IPS-15b (cell line): ENCODE results near the gene ZNF418.
"Not testable (repeated sequence)": the region's sequence is repeated elsewhere in the genome, so short reads cannot be mapped to it uniquely, and the experiment has no call there.

Experiments
- H3K27me3 ChIP-seq: one replicate; pipeline ENCODE4 v1.6.1; 2013; ENCODE audit warnings: low read length; ENCODE audit not compliant: control insufficient read depth, insufficient read depth
- H3K36me3 ChIP-seq: one replicate; pipeline ENCODE4 v1.6.1; 2013; ENCODE audit warnings: low read length; ENCODE audit not compliant: control insufficient read depth, insufficient read depth
- H3K4me1 ChIP-seq: one replicate; pipeline ENCODE4 v1.6.1; 2013; ENCODE audit warnings: mild to moderate bottlenecking, low read length; ENCODE audit not compliant: control insufficient read depth, insufficient read depth
- H3K4me3 ChIP-seq: one replicate; pipeline ENCODE4 v1.5.1; 2013; ENCODE audit warnings: low read depth, low read length
- H3K9ac ChIP-seq: one replicate; pipeline ENCODE4 v1.6.1; 2013; ENCODE audit warnings: low read depth, mild to moderate bottlenecking, low read length
- H3K9me3 ChIP-seq: one replicate; pipeline ENCODE4 v1.6.1; 2013; ENCODE audit warnings: mild to moderate bottlenecking, low read length; ENCODE audit not compliant: control insufficient read depth, insufficient read depth

ZNF418 gene

GRCh38 chr19:57888107-57888559 lies 47.1 kb downstream of the ZNF418 start:
- peak overlapping the region; percentile 81 for H3K4me3 ChIP-seq
- peaks cover 18% of the 10 kb centered on the region for H3K36me3 ChIP-seq
- H3K4me1 ChIP-seq = peaks cover 10% of the 10 kb centered on the region
- H3K9ac ChIP-seq = peak overlapping the region; percentile 99
- H3K27me3 ChIP-seq = no peaks in the 10 kb centered on the region
- H3K9me3 ChIP-seq = no peaks in the 10 kb centered on the region

- Histone ChIP-seq H3K4me1 (peaks cover 6% of the 10 kb centered on the region), H3K9me3 (no peaks in the 10 kb centered on the region), H3K27me3 (no peaks in the 10 kb centered on the region), H3K9ac (peak overlapping the region; percentile 99), H3K4me3 (peak overlapping the region; percentile 81), H3K36me3 (peaks cover 18% of the 10 kb centered on the region)
Measured at GRCh38 chr19:57887195-57887941, 47.8 kb downstream of the ZNF418 start.

- Histone ChIP-seq H3K4me3 (peak overlapping the region; percentile 55), H3K27me3 (no peaks in the 10 kb centered on the region), H3K4me1 (peaks cover 4% of the 10 kb centered on the region), H3K9me3 (no peaks in the 10 kb centered on the region), H3K36me3 (peaks cover 18% of the 10 kb centered on the region), H3K9ac (no peak overlapping the region)
Measured at GRCh38 chr19:57886046-57886445, 49.2 kb downstream of the ZNF418 start.

GRCh38 chr19:57873883-57874799 lies 61.1 kb downstream of the ZNF418 start:
- not testable (repeated sequence) for H3K27me3 ChIP-seq, H3K9ac ChIP-seq, H3K4me1 ChIP-seq, H3K4me3 ChIP-seq
- Histone ChIP-seq H3K36me3 (peaks cover 64% of the 10 kb centered on the region), H3K9me3 (peaks cover 25% of the 10 kb centered on the region)

- H3K9me3 ChIP-seq = peaks cover 25% of the 10 kb centered on the region
- no peak overlapping the region for H3K4me3 ChIP-seq
- no peak overlapping the region for H3K9ac ChIP-seq
- H3K27me3 ChIP-seq = no peaks in the 10 kb centered on the region
- H3K4me1 ChIP-seq = peaks cover 2% of the 10 kb centered on the region
- H3K36me3 ChIP-seq = peaks cover 61% of the 10 kb centered on the region
Measured at GRCh38 chr19:57872450-57872849, 62.8 kb downstream of the ZNF418 start.
